HEK293 (cell line): ENCODE measurements around the gene LMO2.

Experiments used
- CTCF ChIP-seq: fragments of 450-650 bp; formaldehyde crosslinking; IDR thresholded peaks from 2 replicates; pipeline ENCODE4 v1.5.1; 2016; ENCODE audit warnings: missing biosample characterization, missing genetic modification characterization
- FEZF1 ChIP-seq: fragments of 450-650 bp; formaldehyde crosslinking; IDR thresholded peaks from 2 replicates; pipeline ENCODE4 v1.5.1; 2016; ENCODE audit warnings: missing biosample characterization, missing genetic modification characterization
- REST ChIP-seq: fragments of 450-650 bp; formaldehyde crosslinking; IDR thresholded peaks from 2 replicates; pipeline ENCODE4 v1.5.1; 2016; ENCODE audit warnings: missing biosample characterization, missing genetic modification characterization
- YY1 ChIP-seq: fragments of 450-650 bp; formaldehyde crosslinking; IDR thresholded peaks from 2 replicates; pipeline ENCODE4 v1.5.1; 2018; ENCODE audit warnings: missing biosample characterization, missing genetic modification characterization
- ZBTB49 ChIP-seq: fragments of 450-650 bp; formaldehyde crosslinking; IDR thresholded peaks from 2 replicates; pipeline ENCODE4 v1.5.1; 2016; ENCODE audit warnings: missing biosample characterization, missing genetic modification characterization, low read depth
- ZBTB7A ChIP-seq: fragments of 450-650 bp; formaldehyde crosslinking; IDR thresholded peaks from 2 replicates; pipeline ENCODE4 v1.5.1; 2016; ENCODE audit warnings: low read depth, missing biosample characterization, missing genetic modification characterization
- ZNF274 ChIP-seq, 2 experiments: fragments of 200-500 bp in 1 of 2; fragments of 450-650 bp in 1 of 2; sonication (Bioruptor generic) in 1 of 2; formaldehyde crosslinking in 1 of 2; IDR thresholded peaks; 2 replicates each; pipeline versions ENCODE4 v1.5.1 to v1.6.1; 2014 to 2016; ENCODE audit warnings: borderline replicate concordance in 1 of 2, inconsistent platforms in 1 of 2, low read length in 1 of 2, missing biosample characterization in 1 of 2, missing genetic modification characterization in 1 of 2
- ZNF501 ChIP-seq: fragments of 450-650 bp; formaldehyde crosslinking; IDR thresholded peaks from 2 replicates; pipeline ENCODE4 v1.5.1; 2016; ENCODE audit warnings: missing biosample characterization, missing genetic modification characterization
- ZNF521 ChIP-seq: fragments of 450-650 bp; formaldehyde crosslinking; IDR thresholded peaks from 2 replicates; pipeline ENCODE4 v1.5.1; 2017; ENCODE audit warnings: missing biosample characterization, mild to moderate bottlenecking, missing genetic modification characterization
- ZNF704 ChIP-seq: fragments of 450-650 bp; formaldehyde crosslinking; IDR thresholded peaks from 2 replicates; pipeline ENCODE4 v1.5.1; 2016; ENCODE audit warnings: missing biosample characterization, missing genetic modification characterization
- ZNF76 ChIP-seq: fragments of 450-650 bp; formaldehyde crosslinking; IDR thresholded peaks from 2 replicates; pipeline ENCODE4; 2016; ENCODE audit warnings: low read depth, missing biosample characterization, missing genetic modification characterization, borderline replicate concordance

GRCh38 chr11:33867996-33868646 lies 23.8 kb downstream of the LMO2 start:
- TF ChIP-seq ZBTB49 (tag by site-specific recombination), result no peak
- TF ChIP-seq CTCF, result no peak
- TF ChIP-seq ZNF76 (tag by site-specific recombination), result no peak
- TF ChIP-seq ZNF501 (tag by site-specific recombination), result no peak
- no peak for TF ChIP-seq ZNF274 (IDR thresholded peaks at IDR 0.05; ENCODE audit: low read length)
- TF ChIP-seq ZNF274 (tag by site-specific recombination; IDR thresholded peaks at IDR 0.05; ENCODE audit: borderline replicate concordance), result no peak
- TF ChIP-seq ZNF521 (tag by site-specific recombination), result no peak
- TF ChIP-seq ZNF704 (tag by site-specific recombination), result no peak
- no peak for TF ChIP-seq FEZF1 (tag by site-specific recombination)
- no peak for TF ChIP-seq REST (tag by site-specific recombination)
- TF ChIP-seq YY1 (tag by site-specific recombination), result no peak
- no peak for TF ChIP-seq ZBTB7A
